Activated CD4-positive, alpha-beta memory T cell treated with anti-CD3 and anti-CD28 coated beads for 36 hours (primary cell): ENCODE results near the gene C2CD4C. TPM values are rescaled to one million over a fixed set of nuclear protein-coding genes. Genes with fewer than 3 reads are reported as not detected.

Experiments used
- CTCF ChIA-PET: fragments of 350-600 bp; sonication (Branson Sonifier 250); formaldehyde crosslinking; loops from one replicate; lab custom pipeline; 2021; ENCODE audit warnings: antibody characterized with exemption, inconsistent platforms; lab: Charles Lee
- POLR2A ChIA-PET: fragments of 350-600 bp; sonication (Branson Sonifier 250); formaldehyde crosslinking; loops from one replicate; lab custom pipeline; 2021; ENCODE audit warnings: antibody characterized with exemption; lab: Charles Lee
- DNase-seq: peaks from one replicate; pipeline ENCODE4 v3.0.0-alpha.2; 2020
- H3K27ac Mint-ChIP-seq: one replicate; pipeline ENCODE4 v1.8.0; 2021; ENCODE audit warnings: mixed read lengths
- H3K27me3 Mint-ChIP-seq: one replicate; pipeline ENCODE4 v1.8.0; 2021; ENCODE audit warnings: mixed read lengths
- H3K36me3 Mint-ChIP-seq: one replicate; pipeline ENCODE4 v1.8.0; 2021; ENCODE audit warnings: mixed read lengths
- H3K4me1 Mint-ChIP-seq: one replicate; pipeline ENCODE4 v1.8.0; 2021; ENCODE audit warnings: low read depth, mixed read lengths
- H3K4me3 Mint-ChIP-seq: one replicate; pipeline ENCODE4 v1.8.0; 2021; ENCODE audit warnings: mild to moderate bottlenecking, mixed read lengths
- H3K9me3 Mint-ChIP-seq: one replicate; pipeline ENCODE4 v1.8.0; 2021; ENCODE audit warnings: mixed read lengths
- intact Hi-C: fragments of 100-400 bp; cut with micrococcal nuclease; formaldehyde crosslinking; loops from one replicate; pipeline ENCODE4 v1.15.1; 2023
- total RNA-seq, 2 experiments: library from RNA; stranded (reverse); gene quantifications; one replicate each; pipeline ENCODE4 v1.2.3, GENCODE V29; 2021

The C2CD4C gene
- total RNA-seq, 2 experiments from 2014 or later = 0.33 to 0.44 TPM

DNA sequence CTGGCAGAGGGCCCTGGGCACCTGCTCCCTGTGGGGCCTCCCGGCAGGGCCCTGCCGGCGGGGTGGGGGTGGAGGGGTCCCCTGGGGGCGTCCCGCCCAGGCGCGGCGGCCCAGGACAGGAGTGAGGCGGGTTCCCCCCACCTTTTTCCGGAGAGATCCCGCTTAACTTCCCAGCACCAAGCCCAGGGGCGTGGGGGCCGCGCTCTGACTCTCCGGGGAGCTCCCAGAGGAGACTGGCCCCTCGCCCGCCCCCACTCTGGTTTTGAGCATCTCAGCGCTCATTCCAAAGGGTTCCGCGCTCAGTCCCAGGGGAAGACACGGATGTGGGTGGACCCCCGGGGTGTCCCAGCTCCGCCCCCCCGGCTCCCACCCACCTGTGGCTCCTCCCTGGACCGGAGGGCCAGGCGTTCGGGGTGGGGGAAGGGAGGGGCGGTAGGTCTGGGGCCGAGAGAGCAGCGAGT lies 476 bp downstream of the C2CD4C start:
- Mint-ChIP-seq H3K36me3 (no peaks in the 10 kb centered on the region), H3K4me3 (no peak overlapping the region), H3K27me3 (peaks cover 16% of the 10 kb centered on the region), H3K4me1 (peaks cover 6% of the 10 kb centered on the region), H3K9me3 (no peaks in the 10 kb centered on the region), H3K27ac (no peak overlapping the region)
- POLR2A ChIA-PET = no interaction called here
- CTCF ChIA-PET = no interaction called here
- DNase-seq = no peak
- intact Hi-C loops = no loop called here

DNA sequence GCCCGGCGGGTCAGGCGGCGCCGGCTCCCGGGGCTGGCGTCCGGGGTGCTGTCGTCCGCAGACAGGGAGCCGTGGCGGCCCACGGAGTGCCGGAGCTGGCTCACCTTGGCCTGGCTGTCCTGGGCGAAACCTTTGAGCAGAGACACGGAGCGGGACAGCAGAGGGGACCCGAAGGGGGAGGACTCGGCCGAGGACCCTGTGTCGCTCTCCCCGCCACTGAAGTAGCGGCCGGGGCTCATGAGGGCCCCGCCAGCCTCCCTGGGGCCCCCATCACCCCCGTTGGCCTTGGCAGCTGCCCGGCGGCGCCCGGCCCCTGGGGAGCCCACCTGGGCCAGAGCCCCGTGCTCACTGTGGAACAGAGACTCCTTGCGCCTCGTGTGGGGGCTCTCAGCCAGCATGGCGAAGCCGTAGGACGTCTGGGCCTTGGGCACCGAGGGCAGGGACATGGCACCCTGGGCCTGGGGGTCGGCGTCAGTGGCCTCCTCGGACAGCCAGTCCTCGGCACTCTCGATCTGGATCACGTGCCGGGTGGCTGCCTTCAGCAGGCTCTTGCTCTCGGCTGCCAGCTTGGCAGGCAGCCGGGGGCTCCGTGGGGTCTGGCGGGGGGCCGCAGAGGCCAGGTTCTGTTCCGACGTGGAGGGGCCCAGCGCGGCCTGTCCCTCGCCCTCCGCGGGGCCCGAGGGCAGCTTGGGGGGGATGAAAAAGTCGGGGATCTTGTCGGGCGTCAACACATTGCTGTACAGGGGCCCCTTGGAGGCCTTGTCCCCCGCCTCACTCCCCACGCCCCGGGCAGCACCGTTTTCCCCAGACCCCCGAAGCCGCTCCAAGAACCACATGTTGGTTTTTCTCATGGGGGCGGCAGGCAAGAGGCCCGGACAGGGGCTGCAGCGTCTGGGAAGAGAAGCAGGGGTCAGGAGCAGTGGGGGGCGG lies 1.2 kb downstream of the C2CD4C start:
- no peaks in the 10 kb centered on the region for H3K9me3 Mint-ChIP-seq
- no peak overlapping the region for H3K27ac Mint-ChIP-seq
- peaks cover 6% of the 10 kb centered on the region for H3K4me1 Mint-ChIP-seq
- CTCF ChIA-PET = no interaction called here
- DNase-seq = no peak
- H3K36me3 Mint-ChIP-seq = no peaks in the 10 kb centered on the region
- intact Hi-C loops = no loop called here
- H3K4me3 Mint-ChIP-seq = no peak overlapping the region
- POLR2A ChIA-PET = no interaction called here
- peaks cover 19% of the 10 kb centered on the region for H3K27me3 Mint-ChIP-seq

DNA sequence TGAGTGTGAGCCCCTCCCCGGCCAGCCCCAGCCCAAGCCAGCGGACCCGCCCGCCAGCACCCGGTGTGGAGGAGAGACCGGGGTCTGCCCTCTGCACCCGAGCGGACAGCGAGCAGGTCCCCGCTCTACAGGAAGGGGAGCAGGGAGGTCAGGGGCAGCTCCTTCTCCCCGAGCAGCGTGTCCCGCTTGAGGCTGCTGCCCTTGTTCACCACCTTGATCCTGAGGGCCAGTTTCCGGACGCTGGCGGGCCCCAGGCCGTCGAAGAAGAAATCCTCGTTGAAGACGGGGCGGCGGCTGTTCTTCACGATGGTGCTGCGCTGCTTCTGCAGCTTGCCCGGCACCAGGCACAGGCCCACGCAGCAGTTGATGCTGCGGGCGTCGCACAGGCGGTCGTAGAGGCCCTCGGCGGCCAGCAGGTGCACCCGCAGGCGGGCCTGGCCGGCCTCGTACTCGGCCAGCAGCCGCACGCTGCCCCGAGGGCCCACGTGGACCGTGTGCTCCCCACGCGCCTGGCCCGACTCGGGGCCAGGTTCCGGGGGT lies 1.9 kb downstream of the C2CD4C start:
- no peak overlapping the region for H3K4me3 Mint-ChIP-seq
- POLR2A ChIA-PET = no interaction called here
- no peak overlapping the region for H3K27ac Mint-ChIP-seq
- H3K9me3 Mint-ChIP-seq = no peaks in the 10 kb centered on the region
- CTCF ChIA-PET = no interaction called here
- intact Hi-C loops = no loop called here
- H3K36me3 Mint-ChIP-seq = no peaks in the 10 kb centered on the region
- no peak for DNase-seq
- peaks cover 19% of the 10 kb centered on the region for H3K27me3 Mint-ChIP-seq
- peaks cover 6% of the 10 kb centered on the region for H3K4me1 Mint-ChIP-seq

DNA sequence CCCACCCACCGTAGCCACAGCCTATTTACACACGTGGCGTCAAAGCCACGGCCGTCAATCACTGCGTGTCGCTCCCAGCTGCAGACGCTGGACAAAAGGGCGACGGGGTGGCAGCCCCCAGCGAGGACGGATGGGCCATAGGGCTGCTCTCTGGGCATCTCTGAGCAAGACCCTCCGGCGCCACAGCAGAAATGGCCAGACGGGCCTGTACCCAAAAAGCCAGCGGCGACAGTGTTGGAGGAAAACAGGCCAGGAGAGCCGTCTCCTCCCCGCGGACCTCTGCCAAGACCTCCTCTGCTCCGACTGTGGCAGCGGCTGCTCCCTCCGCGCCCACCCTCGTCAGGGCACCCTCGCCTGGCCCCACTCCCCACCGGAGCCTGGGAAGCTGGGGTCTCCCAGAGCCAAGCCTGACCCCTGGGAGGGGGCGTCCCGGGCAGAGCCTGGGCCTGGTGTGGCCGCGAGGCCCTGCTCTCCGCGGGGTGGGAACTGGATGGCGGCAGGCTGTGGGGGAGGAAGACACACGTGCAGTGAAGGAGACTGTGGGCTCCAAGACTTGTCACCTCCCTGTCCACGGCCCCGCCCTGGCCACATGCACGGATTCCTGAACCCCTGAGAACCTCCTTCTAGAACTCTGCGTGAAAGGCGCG lies 2.7 kb downstream of the C2CD4C start:
- ChIA-PET CTCF (no interaction called here), POLR2A (no interaction called here)
- H3K4me1 Mint-ChIP-seq = peaks cover 6% of the 10 kb centered on the region
- intact Hi-C loops = no loop called here
- H3K9me3 Mint-ChIP-seq = no peaks in the 10 kb centered on the region
- H3K4me3 Mint-ChIP-seq = no peak overlapping the region
- H3K36me3 Mint-ChIP-seq = no peaks in the 10 kb centered on the region
- peaks cover 16% of the 10 kb centered on the region for H3K27me3 Mint-ChIP-seq
- DNase-seq = no peak
- no peak overlapping the region for H3K27ac Mint-ChIP-seq

DNA sequence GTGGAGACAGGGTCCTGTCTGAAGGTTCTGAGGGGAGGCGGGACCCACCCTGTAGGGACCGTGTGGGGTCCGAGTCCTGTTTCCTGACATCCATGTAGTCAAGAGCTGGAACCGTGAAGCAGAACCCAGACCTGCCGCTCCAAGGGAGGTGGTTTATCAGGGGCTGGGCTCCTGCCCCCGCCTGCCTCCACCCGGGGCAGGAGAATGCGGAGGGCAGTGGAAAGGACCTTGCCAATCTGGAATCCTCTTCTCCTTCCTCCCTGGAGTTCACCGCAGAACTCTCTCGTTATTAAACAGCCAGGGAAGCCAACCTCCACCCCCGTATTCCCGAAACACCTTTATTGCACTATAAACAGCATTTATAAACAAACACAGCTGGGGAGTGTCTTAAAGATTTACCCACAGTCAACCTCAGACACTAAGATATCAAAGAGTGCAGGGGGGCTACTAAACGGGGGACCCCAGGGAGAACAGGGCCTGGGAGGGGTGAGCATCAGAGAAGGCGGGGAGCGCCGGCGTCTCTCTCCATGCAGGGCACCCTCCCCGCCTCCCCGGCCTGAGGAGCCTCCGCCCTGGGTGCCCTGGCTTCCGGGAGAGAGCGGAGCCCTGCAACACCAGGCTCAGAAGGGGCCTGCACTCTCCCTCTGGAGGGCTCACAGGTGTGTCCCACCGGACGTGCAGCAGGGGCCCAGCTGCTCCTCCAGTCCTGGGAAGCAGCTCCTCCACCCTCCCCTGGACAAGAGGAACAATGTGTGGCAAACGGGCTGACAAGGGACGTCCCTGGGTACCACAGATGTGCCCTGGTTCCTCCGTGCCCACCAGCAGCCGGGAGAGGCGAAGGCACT lies 3.6 kb downstream of the C2CD4C start:
- Mint-ChIP-seq H3K36me3 (no peaks in the 10 kb centered on the region), H3K27me3 (peaks cover 16% of the 10 kb centered on the region), H3K4me1 (peaks cover 6% of the 10 kb centered on the region), H3K4me3 (no peak overlapping the region), H3K9me3 (no peaks in the 10 kb centered on the region), H3K27ac (no peak overlapping the region)
- POLR2A ChIA-PET = no interaction called here
- no peak for DNase-seq
- CTCF ChIA-PET = no interaction called here
- intact Hi-C loops = no loop called here

DNA sequence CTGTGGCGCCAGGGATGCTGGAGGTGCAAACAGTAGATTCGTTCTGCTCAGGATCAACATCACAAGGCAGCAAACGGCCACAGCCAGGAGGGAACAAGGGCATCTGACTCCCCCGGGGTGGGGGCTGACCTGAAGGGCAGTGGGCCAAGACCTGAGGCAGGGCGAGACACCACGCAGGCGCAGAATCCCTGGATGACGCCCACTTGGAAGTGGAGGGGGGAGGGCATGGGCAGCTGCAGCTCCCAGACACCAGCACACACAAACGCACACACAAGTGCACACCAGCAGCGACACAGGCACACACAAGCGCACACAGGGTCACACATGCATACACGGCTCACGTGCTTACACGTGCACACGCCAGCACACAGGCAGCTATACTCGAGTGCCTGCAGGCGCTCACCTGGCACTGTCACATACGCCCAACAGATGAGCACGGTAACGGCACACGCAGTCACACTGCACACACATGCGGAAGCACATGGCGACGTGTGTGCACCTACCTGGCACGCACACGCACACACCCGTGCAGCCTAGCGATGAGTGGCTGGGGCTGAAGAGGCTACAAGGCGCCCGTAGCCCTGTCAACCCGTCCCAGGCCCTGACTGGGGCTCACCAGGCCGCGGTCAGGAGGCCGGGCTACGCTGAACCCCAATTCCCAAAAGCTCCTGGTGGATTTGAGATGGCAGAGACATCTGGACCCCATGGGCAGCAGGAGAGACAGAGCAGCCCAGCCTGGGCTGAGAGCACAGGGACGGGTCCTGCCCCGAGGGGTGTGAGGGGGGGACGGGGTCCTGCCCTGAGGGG lies 5.5 kb downstream of the C2CD4C start:
- intact Hi-C loops = no loop called here
- Mint-ChIP-seq H3K9me3 (no peaks in the 10 kb centered on the region), H3K27ac (no peak overlapping the region), H3K4me1 (no peaks in the 10 kb centered on the region), H3K27me3 (peaks cover 10% of the 10 kb centered on the region), H3K36me3 (no peaks in the 10 kb centered on the region), H3K4me3 (no peak overlapping the region)
- no peak for DNase-seq
- CTCF ChIA-PET = interaction anchor here (1.4 kb wide), 1 partner anchor 103 kb away, joined by 3 read pairs; no protein-coding TSS in a partner anchor
- POLR2A ChIA-PET = no interaction called here

DNA sequence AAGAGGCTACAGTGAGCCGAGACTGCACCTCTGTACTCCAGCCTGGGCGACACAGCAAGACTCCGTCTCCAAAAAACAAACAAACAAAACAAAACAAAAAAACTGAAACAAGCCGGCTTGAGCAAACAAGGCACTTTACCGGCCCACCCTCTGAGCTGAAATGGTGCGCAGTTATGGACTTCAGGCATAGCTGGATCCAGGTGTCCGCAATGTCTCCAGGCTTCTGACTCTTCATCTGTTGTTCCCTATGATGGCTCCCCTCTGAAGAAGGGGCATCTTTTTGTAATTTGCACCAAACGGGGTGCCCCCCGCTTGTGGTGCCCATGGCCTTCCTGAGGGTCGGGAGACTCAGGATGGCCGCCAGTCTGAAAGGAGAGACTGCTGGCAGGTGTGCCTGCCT lies 6.2 kb downstream of the C2CD4C start:
- intact Hi-C loops = no loop called here
- no peak for DNase-seq
- H3K36me3 Mint-ChIP-seq = no peaks in the 10 kb centered on the region
- no peak overlapping the region for H3K4me3 Mint-ChIP-seq
- POLR2A ChIA-PET = no interaction called here
- H3K27ac Mint-ChIP-seq = no peak overlapping the region
- no peaks in the 10 kb centered on the region for H3K9me3 Mint-ChIP-seq
- H3K27me3 Mint-ChIP-seq = peaks cover 10% of the 10 kb centered on the region
- CTCF ChIA-PET = interaction anchor here (1.4 kb wide), 1 partner anchor 103 kb away, joined by 3 read pairs; no protein-coding TSS in a partner anchor
- no peaks in the 10 kb centered on the region for H3K4me1 Mint-ChIP-seq

DNA sequence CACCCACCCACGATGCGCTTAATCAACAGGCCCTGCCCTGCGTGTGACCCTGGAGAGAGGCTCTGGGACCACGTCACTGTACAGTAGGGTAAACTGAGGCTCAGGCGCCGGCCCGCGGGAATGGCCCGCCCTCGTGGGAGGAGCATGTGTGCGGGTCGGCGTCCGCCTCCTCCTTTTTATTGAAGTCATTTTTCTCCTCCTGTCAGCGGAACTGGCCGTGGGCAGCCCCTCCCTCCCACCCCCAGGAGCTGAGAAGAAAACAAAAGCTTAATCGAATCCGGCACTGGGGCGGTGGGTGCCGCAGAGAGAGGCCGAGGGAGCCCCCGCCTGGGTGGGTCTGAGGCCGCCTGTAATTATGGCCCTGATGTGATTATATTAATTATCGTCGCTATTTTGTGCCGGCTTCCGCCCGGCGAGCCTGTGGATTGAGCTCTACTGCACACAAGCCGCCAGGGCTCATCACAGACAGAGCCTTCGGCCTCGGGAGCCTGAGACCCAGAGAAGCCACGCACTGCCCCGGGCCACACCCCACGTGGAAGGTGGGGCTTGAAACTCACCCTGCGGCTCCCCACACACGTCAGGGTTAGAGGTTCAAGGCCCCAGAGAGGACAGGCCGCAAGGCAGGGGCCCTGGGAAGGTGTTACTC lies 7.0 kb downstream of the C2CD4C start:
- Mint-ChIP-seq H3K36me3 (no peaks in the 10 kb centered on the region), H3K4me1 (no peaks in the 10 kb centered on the region), H3K27ac (no peak overlapping the region), H3K27me3 (peaks cover 10% of the 10 kb centered on the region), H3K9me3 (no peaks in the 10 kb centered on the region), H3K4me3 (no peak overlapping the region)
- no peak for DNase-seq
- intact Hi-C loops = no loop called here
- CTCF ChIA-PET = interaction anchor here (1.4 kb wide), 1 partner anchor 104 kb away, joined by 3 read pairs; no protein-coding TSS in a partner anchor
- POLR2A ChIA-PET = no interaction called here

DNA sequence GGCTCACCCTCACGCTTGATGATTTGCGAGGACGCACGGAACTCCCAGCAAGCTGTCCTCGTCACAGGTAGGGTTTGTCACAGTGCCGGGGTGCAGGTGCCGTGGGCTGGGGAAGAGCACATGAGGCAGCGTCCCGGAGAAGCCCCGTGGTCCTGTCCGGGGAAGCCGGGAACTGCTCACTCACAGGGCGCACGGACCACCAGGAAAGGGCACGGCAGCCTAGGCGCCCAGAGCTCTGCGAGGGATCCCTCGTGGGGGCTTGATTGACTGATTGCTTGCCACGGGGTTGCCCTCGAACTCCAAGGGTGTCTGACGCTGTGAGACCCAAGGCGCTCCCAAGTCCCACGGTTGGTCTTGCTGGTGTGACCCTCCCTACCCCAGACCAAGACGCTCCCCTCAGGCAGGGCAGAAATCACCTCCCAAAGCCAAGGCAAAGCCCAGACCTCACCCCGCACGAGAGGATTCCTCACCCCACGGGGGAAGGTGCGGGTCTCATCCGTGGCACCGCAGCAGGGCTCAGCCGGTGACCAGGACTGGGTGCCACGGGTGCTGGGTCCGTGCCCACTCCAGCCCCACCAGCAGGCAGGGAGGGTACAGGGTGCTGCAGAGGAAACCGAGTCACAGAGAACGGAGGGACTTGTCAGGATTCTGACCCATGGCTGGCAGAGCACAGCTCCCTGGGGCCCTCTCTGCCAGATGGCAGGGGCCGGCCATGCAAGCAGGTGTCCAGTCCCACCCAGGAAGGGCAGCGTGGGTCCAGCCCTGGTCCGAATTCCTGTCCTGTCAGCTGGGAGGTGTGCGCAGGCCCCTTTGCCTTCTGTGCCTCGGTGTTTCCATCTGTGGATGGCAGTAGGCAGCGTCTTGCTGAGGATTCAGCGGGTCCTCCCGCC lies 7.7 kb downstream of the C2CD4C start:
- no peaks in the 10 kb centered on the region for H3K9me3 Mint-ChIP-seq
- CTCF ChIA-PET = no interaction called here
- peaks cover 10% of the 10 kb centered on the region for H3K27me3 Mint-ChIP-seq
- H3K4me3 Mint-ChIP-seq = no peak overlapping the region
- POLR2A ChIA-PET = no interaction called here
- intact Hi-C loops = no loop called here
- DNase-seq = no peak
- H3K36me3 Mint-ChIP-seq = no peaks in the 10 kb centered on the region
- H3K4me1 Mint-ChIP-seq = no peaks in the 10 kb centered on the region
- H3K27ac Mint-ChIP-seq = no peak overlapping the region

DNA sequence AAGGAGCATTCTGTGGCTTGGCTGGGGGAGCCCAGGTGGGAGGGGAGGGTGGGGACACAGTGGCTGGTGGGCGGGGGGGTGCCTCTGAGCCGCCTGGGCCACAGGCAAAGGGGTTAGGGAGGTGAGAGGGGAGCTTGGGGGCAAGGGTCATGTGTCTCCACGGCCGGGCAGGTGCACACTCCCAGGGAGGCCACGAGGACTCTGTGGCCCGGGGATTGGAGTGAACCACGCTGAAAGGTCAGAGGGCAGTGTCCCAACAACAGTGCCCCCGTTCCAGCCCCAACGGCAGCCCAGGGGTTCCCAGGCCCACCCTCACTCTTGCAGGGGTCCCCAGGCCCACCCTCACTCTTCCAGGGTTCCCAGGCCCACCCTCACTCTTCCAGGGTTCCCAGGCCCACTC lies 9.6 kb downstream of the C2CD4C start:
- Mint-ChIP-seq H3K27ac (no peak overlapping the region), H3K4me3 (no peak overlapping the region), H3K27me3 (peaks cover 4% of the 10 kb centered on the region), H3K9me3 (peaks cover 6% of the 10 kb centered on the region), H3K4me1 (no peaks in the 10 kb centered on the region), H3K36me3 (no peaks in the 10 kb centered on the region)
- intact Hi-C loops = no loop called here
- DNase-seq = no peak
- ChIA-PET CTCF (no interaction called here), POLR2A (no interaction called here)
